ENCODE data around the gene TRAPPC2.

TRAPPC2 gene

GRCh38 chrX:13669246-13669737 lies 65.1 kb downstream of the TRAPPC2 start:
- peak; percentile 66 for DNase-seq (ENCODE audit: low spot score)

DNA sequence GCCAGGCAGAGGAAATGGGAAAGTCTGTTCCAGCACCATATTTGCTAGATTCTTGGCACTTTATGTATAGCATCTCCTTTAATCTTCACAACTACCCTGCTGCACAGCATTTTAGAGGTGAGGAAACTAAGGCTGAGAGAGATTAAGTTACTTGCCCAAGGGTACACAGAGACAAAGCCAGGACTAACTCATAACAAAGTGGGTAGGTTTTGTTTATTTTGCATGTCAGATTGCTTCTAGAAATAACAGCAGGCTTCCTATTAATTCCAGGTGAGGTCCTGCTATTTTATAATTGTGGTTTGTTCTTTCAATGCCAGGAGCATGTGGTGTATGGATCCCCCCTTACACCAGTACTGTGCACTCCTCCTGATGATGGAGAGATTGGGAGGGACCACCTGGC lies 66.5 kb downstream of the TRAPPC2 start:
- DNase-seq (ENCODE audit: low spot score) = no peak

DNA sequence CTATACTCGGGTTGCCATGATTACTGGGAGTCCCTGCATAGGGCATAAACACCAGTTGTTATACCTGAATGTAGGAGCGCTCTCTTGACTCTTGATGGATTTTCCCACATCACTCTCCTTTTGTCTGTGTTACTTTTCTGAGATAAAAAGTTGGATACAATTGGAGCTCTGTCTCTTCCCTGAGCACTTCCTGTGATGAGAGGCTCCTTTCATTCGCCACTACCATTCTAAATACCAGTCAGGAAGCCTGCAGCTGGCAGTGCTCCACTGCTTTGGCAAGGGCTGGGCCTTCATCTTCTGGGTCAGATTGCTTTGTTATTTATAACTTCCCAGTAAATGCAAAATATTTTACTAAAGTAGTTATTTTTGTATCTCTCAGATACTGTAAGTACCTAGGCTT lies 67.6 kb downstream of the TRAPPC2 start:
- DNase-seq (ENCODE audit: low spot score) = no peak

GRCh38 chrX:13664020-13664419 lies 70.4 kb downstream of the TRAPPC2 start:
- DNase-seq (ENCODE audit: low spot score) = no peak

DNA sequence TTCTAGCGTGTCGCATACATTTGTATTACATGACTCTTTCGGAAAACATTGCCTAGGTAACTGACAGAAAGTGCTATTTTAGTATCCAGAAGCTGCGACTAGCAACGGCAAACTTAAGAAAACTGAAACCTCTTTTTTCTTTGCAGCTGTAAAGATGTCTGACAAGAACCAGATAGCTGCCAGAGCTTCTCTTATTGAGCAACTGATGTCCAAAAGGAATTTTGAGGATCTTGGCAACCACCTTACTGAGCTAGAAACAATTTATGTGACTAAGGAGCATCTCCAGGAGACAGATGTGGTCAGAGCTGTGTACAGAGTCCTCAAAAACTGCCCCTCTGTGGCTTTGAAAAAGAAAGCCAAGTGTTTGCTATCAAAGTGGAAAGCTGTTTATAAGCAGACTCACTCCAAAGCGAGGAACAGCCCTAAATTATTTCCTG lies 72.0 kb downstream of the TRAPPC2 start:
- no peak for DNase-seq (ENCODE audit: low spot score)
